ENCODE data around the gene PARM1. TPM values are rescaled to one million over a fixed set of nuclear protein-coding genes. Genes with fewer than 3 reads are reported as not detected.
A peak's percentile ranks its signal among the peaks of the same experiment; 100 is the strongest.

Gene PARM1
- polyA plus RNA-seq, 1 donor = 69.8 TPM

DNA sequence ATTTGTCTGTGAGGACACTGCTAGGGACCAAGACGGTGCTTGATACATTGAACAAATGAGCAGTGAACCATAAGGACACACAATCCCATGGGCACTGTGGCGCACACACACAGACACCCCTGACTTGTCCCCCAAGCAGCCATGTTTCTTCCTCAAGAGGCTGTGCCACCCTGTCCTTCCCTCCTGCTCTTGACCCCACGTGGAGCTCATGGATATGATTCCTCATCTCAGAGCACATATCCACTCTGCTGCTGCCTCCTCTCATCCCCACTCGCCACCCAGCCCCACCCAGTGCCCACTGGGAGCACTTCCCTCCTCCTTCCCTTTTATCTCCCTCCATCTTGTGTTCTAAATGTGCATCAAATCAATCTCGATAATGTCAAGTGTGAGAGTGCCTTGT is 102.4 kb downstream of the PARM1 start:
- DNase-seq = no peak

DNA sequence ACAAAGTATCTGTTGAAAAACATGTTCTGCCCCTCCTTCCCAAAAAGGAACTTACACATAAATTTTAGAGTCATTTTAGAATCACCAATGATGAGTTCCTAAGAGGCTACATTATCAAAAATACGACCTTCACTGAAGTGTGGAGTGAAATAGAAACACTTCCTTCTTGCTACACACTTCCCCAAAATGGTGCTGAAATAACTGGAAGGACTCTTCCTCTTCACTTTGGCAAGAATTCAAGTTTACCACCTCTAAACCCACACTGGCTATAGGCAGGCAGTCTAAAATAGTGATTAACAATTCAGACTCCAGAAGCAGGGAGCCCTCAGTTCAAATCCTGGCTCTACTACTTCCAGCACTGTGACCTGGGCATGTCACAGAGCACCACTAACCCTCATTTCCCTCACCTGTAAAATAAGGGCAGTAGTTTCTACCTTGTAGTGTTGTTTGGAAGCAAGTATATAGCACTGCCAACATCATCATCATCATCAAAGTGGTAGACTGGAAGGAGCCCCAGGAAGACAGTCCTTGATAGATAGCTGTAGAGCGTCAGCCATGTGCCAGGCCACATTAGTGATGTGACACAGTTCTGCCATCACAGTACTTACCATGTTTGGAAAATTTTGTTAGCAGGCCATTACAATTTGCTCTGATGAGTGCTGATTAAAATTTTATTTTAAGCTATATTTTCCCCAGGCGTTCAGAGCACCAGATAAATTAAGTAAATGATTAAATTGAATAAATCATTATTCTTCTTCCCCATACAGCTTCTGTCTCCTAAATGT is 103.3 kb downstream of the PARM1 start:
- DNase-seq = no peak

DNA sequence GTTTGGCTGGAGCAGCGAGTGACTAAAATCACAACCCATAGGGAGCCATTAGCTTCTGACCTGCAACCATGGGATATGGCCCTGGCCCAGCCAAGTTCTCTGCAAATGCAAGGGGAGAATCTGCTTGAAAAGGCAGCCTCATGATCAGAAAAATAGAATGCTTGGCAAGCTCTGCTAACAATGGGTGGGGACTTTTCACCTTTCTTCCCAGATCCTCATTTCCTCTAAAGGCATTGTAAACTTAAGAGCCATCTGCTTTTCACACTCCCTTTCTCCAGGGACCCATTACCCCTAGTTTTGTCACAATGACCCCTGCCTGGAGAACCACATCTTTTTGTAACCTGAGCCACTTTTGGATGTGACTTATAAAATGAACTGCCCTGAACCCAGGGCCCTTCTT is 104.3 kb downstream of the PARM1 start:
- DNase-seq = peak; percentile 62

DNA sequence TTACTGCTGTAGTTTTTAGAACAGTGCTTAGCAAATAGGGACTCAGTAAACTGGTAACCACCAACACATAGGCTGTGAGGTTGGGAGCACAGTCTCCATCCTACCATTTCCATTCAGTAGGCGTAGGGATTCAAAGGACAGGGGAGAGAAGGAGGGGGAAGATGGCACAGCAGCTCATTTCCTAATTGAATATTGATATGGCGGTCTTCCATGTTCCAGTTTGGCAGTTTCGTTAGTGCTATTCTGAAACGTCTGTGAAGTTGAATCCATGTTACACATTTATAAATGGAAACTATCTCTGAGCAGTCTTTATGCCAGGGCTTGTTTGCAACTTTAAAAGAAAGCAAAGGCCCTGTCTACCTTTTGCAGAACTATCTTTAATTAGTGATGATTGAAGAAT is 105.5 kb downstream of the PARM1 start:
- DNase-seq = no peak

DNA sequence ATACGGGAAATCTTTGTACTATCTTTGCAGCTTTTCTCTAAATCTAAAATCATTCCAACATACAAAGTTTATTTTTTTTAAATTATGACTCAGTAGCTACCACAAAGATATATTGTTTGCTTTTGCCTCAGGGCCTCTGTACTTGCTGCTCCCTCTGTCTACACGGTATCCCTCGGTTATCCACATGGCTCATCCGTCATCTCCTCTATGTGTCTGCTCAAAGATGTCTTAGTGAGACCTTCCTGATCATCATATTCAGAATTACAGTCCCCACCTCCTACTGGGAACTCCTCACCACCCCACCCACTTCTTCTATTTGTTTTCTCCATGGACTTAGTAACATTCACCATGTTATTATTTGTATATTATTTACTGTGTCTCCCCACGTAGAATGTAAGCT is 107.8 kb downstream of the PARM1 start:
- no peak for DNase-seq

- DNase-seq = no peak
These were observed 109.8 kb downstream of the PARM1 start for GRCh38 chr4:75042601-75043208.

DNA sequence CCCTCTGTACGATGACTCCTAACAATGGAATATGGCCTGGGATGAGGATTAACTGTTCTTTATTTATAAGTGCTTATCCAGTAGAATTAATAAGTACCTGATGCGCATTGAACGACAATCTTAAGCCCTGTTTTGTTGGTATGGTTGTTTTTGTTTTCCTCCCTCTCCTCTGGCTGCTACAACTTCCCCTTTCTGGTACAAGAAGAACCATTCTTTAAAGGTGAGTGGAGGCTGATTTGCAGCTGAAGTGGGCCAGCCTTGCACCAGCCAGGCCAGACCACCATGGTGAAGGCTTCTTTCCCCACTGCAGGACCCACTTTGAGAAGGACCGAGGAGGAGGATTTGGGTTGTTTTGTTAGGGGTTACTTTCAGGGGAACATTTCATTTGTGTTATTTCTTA is 113.3 kb downstream of the PARM1 start:
- no peak for DNase-seq

DNA sequence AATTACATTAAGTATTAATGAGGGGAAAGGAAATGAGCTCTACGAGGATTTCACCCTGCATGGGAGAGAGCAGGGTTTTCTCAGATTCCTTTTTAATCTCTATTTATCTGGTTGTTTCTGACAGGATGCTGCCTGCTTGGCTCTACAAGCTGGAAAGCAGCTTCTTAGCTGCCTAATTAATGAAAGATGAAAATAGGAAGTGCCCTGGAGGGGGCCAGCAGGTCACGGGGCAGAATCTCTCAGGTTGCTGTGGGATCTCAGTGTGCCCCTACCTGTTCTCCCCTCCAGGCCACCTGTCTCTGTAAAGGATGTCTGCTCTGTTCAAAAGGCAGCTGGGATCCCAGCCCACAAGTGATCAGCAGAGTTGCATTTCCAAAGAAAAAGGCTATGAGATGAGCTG is 113.7 kb downstream of the PARM1 start:
- DNase-seq = no peak

- no peak for DNase-seq
These were observed 115.4 kb downstream of the PARM1 start for GRCh38 chr4:75048208-75048879.

DNA sequence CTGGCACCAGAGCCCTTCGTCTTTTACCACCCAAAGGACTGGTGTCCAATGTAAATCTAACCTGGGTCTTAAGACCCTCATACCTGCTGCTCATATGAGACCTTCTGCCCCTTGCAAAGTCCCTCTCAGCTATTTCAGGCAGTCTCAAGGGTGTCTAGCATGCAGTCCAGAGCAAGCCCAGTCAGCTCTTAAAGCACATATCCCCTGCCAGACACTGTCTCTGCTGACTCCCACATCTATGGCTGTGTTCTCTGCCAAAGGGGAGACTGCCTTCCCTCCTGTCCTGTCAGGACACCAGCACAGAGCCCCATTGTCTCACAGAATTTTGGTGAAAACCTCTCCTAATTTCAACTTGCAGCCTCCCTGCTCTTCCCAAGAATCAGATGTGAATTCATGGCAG is 118.5 kb downstream of the PARM1 start:
- no peak for DNase-seq

DNA sequence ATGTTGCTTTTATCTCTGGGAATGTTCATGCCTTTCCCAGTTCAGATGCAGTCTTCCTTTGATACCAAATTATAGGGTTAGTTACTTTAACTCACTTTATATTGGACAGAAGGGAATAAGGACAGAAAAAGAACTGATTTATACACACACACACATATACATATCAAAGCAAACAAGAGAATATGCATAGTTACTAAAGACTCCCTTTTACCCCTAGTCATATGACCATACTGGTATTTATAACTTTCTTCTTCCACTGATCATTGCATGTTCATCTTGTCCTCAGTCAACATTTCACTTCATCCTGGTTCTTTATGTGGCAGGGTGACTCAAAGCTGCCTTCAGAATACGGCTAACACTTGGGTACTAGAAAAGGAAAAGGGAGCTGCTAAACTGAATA is 120.4 kb downstream of the PARM1 start:
- no peak for DNase-seq

- no peak for DNase-seq
These were observed 121.2 kb downstream of the PARM1 start for GRCh38 chr4:75054078-75054477.

DNA sequence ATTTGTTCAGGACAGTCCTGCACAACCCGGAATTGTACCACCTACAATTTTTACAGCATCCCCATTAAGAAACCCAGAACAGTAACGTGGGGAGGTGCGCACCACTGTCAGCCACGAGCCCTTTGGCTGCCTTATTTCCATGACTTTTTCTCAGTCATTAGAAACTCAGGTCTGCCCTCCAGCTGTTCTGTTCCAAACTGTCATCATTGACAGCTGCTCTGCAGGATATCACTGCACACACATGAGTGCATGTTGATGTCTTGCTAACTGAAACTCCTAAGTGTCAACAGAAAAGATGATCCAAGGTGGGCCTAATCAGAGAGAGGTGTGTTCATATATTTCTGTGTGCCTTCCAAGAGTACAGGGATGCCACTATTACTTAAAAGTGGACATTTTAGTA is 123.4 kb downstream of the PARM1 start:
- no peak for DNase-seq

GRCh38 chr4:75057369-75057768 is 124.5 kb downstream of the PARM1 start:
- DNase-seq = no peak

DNA sequence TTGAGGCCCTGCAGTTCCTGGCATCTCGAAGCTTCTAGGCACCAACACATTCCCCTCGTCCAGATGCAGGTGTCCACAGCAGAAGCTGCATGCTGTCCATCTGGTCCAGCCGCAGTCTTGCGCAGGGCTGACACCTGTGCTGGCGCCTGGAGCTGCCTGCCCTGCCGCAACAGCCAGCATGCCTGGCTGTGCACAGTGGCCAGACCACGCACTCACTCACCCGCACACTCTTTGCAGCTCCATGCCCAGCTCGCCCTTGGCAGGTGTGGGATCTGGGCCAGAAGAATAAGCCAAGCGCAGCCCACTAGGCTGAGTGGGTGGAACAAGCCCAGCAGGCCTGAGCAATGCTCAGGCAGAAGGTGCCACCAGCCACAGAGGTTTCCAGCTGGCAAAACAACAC is 125.6 kb downstream of the PARM1 start:
- DNase-seq = no peak

- no peak for DNase-seq
These were observed 130.5 kb downstream of the PARM1 start for GRCh38 chr4:75063433-75063832.

DNA sequence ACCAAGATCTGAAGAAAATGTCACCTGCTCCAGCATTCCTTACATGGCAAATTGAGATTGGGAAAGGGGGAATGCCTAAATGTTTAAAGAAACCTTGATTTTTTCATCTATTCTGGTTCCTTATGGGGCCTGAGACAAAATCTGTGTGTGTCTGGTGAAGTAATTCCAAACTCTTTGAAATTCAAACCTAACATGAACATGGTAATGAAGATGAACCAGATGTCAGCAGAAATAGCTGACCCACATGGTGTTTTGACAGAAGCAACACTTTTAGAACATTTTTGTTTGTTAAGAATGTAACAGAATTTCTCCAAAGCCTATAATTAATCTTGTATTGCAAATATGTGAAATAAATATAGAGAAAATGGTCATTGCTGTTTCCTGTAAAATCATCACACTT is 133.0 kb downstream of the PARM1 start:
- no peak for DNase-seq

- no peak for DNase-seq
These were observed 136.7 kb downstream of the PARM1 start for GRCh38 chr4:75069493-75070074.

DNA sequence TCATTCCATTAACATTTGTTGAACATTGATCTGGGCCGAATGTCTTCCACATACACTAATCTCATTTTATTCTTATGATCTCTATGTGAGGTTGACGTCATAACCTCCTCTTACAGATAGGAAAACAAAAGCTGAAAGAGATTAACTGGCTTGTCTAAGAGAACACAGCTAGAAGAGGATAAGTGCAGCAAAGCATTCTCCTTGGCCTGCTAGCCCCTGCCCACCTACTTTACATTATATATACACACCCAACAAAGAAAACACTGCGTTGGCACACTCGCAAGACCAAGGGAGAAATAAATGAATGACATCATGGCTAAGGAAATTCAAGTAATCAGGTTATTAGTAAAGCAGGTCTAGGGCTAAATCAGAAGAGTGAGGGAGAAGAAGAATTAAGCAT is 138.4 kb downstream of the PARM1 start:
- DNase-seq = no peak

DNA sequence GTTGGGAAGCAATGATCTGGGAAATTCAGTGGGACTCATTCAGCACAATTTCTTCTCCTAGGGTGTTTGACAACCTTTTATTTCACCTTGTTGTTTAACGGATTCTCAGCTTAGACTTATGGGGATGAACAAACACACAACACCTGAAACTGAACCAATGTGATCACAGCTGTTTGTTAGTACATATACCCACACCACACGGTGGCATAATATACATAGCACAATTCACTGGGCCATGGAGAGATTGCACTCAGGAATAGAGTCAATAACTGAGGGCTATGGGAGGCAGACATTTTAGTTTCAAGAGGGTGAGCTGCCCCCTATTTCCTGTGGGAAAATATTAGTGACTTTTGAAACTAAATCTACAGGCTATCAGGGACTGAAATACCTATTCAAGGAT is 148.0 kb downstream of the PARM1 start:
- DNase-seq = no peak

DNA sequence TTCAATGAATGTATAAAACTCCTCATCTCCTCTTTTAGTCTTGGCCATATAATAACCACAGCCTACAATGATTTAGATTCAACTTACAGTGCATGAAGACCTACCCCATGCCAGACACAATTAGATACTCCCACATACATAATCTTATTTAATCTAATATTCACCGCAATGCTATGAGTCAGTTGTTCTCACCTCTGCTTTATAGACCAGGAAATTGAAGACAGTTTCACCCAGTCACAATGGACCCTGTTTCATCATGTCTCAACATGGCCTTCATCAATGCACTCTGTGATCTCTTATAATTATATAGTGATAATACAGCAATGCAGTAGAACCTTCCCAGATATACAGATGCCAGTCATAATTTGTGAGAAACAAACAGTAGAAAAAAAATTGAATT is 148.6 kb downstream of the PARM1 start:
- no peak for DNase-seq

GRCh38 chr4:75087416-75087815 is 154.5 kb downstream of the PARM1 start:
- DNase-seq = no peak

DNA sequence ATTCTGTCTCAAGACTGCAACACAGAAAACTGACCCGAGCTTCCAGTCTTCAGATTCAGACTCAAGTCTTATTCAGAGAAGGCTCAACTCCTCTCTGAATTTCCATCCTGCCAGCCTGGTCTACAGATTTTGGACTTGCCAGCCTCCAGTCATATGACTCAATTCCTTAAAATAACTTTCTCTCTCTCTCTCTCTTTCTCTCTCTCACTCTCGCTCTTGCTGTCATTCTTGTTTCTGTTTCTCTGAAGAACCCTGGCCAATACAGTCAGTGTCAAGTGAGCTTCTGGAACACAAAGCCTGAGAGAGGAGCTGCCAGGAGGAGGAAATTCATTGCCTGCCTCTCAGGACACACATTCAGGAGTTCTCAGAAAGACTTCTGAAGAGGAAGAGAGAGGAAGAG is 154.9 kb downstream of the PARM1 start:
- no peak for DNase-seq

DNA sequence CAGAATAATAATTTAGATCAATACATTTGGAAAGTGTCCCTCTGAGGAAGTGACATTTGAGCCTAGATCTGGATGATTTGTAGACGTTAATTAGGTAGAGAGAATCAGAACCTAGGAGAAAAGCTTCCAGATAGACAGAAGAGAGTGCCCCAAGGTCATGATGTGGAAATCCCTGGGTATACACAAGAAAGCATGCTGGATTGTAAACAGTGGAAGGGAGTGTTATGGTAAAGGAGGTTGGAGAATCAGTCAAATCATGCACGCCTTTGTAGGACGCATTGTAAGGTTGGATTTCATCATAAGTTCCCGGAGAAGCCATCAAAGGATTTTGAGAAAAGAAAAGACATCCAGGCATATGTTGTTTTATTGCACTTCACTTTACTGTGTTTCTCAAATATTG is 156.3 kb downstream of the PARM1 start:
- DNase-seq = no peak

All from hindlimb muscle (tissue), 1 donor.